Measurements from ENCODE around the gene SVOP.

DNA sequence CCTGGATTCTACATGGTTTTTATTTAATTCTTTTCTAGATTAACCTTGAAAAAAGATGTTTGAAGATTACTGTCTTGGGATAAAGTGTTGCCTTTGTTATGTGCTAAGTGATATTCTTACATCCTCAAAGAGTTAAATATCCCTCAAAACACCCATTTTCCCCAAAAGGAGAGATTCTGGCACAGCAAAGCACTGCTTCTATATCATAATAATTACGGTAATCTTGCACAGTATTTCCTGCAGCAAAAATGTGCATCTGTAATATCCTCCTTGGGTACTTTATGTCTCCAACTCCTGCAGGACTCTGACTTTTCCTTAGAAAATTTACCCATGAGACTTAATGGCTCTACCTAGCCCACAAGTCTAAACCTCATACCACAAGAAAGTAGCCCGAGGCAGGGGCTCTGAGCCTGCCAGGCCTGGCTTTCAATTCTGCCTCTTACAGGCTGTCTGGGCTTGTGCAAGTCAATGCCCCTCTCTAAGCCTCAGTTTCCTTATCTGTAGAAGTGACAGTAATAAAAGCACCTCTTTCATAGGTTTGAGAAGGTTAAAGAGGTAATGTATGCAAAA is 45.8 kb downstream of the SVOP start:
- no peak for TF ChIP-seq CTCF (IDR thresholded peaks at IDR 0.05 in 2 of 3, conservative IDR thresholded peaks at IDR 0.05 in 1 of 3; ENCODE audit: borderline replicate concordance in 1 of 3, insufficient read depth in 1 of 3, low read depth in 2 of 3, low read length in 2 of 3)
- TF ChIP-seq EGR1 (IDR thresholded peaks at IDR 0.05; ENCODE audit: low read depth): no peak
- no peak for TF ChIP-seq POLR2AphosphoS5 (IDR thresholded peaks at IDR 0.05; ENCODE audit: low read depth, low read length)
- TF ChIP-seq EZH2 (IDR thresholded peaks at IDR 0.05): no peak
- no peak for TF ChIP-seq ELF1 (IDR thresholded peaks at IDR 0.05; ENCODE audit: borderline replicate concordance, low read depth)
- TF ChIP-seq, protein P1, sequence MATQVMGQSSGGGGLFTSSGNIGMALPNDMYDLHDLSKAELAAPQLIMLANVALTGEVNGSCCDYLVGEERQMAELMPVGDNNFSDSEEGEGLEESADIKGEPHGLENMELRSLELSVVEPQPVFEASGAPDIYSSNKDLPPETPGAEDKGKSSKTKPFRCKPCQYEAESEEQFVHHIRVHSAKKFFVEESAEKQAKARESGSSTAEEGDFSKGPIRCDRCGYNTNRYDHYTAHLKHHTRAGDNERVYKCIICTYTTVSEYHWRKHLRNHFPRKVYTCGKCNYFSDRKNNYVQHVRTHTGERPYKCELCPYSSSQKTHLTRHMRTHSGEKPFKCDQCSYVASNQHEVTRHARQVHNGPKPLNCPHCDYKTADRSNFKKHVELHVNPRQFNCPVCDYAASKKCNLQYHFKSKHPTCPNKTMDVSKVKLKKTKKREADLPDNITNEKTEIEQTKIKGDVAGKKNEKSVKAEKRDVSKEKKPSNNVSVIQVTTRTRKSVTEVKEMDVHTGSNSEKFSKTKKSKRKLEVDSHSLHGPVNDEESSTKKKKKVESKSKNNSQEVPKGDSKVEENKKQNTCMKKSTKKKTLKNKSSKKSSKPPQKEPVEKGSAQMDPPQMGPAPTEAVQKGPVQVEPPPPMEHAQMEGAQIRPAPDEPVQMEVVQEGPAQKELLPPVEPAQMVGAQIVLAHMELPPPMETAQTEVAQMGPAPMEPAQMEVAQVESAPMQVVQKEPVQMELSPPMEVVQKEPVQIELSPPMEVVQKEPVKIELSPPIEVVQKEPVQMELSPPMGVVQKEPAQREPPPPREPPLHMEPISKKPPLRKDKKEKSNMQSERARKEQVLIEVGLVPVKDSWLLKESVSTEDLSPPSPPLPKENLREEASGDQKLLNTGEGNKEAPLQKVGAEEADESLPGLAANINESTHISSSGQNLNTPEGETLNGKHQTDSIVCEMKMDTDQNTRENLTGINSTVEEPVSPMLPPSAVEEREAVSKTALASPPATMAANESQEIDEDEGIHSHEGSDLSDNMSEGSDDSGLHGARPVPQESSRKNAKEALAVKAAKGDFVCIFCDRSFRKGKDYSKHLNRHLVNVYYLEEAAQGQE (IDR thresholded peaks at IDR 0.05; ENCODE audit: low read depth): no peak
- no peak for TF ChIP-seq ZBTB33 (IDR thresholded peaks at IDR 0.05; ENCODE audit: extremely low read depth, insufficient replicate concordance, low read length)
- no peak for TF ChIP-seq POLR2A (IDR thresholded peaks at IDR 0.05; ENCODE audit: borderline replicate concordance, extremely low read depth, insufficient read depth, insufficient read length)
- no peak for TF ChIP-seq CEBPB (IDR thresholded peaks at IDR 0.05; ENCODE audit: low read depth)
- TF ChIP-seq EZH2phosphoT487 (IDR thresholded peaks at IDR 0.05; ENCODE audit: borderline replicate concordance): no peak
- TF ChIP-seq ATF3 (IDR thresholded peaks at IDR 0.05): no peak
- TF ChIP-seq ZFX (IDR thresholded peaks at IDR 0.05): no peak
- no peak for TF ChIP-seq YY1 (IDR thresholded peaks at IDR 0.05; ENCODE audit: extremely low read depth, insufficient replicate concordance, low read depth, low read length)
- no peak for TF ChIP-seq ZNF274 (IDR thresholded peaks at IDR 0.05; ENCODE audit: low read depth, low read length)

All from HCT116 (cell line).